ENCODE measurements around the gene KL. TPM values are rescaled to one million over a fixed set of nuclear protein-coding genes. Genes with fewer than 3 reads are reported as not detected.
A peak's percentile ranks its signal among the peaks of the same experiment; 100 is the strongest.

The KL gene
- total and polyA plus RNA-seq, 8 donors = 0.38 to 4.0 (median 1.4) TPM

- Histone ChIP-seq H3K4me1 (peaks cover 0 to 17% (median 5%) of the 10 kb centered on the region in 4 donors), H3K9me3 (peaks cover 0 to 4% (median 0%) of the 10 kb centered on the region in 4 donors), H3K27ac (no peak overlapping the region), H3K27me3 (no peaks in the 10 kb centered on the region), H3K4me3 (no peak overlapping the region), H3K36me3 (no peaks in the 10 kb centered on the region)
- DNase-seq = no peak
- 31 to 43% (median 40%) methylated on average over 8 of the region's 8 CpGs for WGBS, 5 donors
- TF ChIP-seq CTCF (IDR thresholded peaks at IDR 0.05) (no peak), EP300 (IDR thresholded peaks at IDR 0.05) (no peak), POLR2AphosphoS5 (IDR thresholded peaks at IDR 0.05) (no peak), POLR2A (IDR thresholded peaks at IDR 0.05) (no peak)
- intact Hi-C loops (cut with DNase I; ENCODE audit: low total_unique reads) = no loop called here
Observed at GRCh38 chr13:32988608-32989289, 27.5 kb upstream of the KL start.

GRCh38 chr13:32989290-32989667 lies 26.9 kb upstream of the KL start:
- TF ChIP-seq EP300 (IDR thresholded peaks at IDR 0.05) = no peak
- no peak for TF ChIP-seq POLR2A (IDR thresholded peaks at IDR 0.05)
- TF ChIP-seq CTCF (IDR thresholded peaks at IDR 0.05) = no peak
- TF ChIP-seq POLR2AphosphoS5 (IDR thresholded peaks at IDR 0.05) = no peak
- no peak overlapping the region for H3K4me3 ChIP-seq
- 60 to 75% (median 65%) methylated on average over 3 of the region's 3 CpGs for WGBS, 5 donors
- intact Hi-C loops (cut with DNase I; ENCODE audit: low total_unique reads) = no loop called here
- no peak overlapping the region for H3K27ac ChIP-seq
- no peaks in the 10 kb centered on the region for H3K27me3 ChIP-seq
- no peak for DNase-seq
- H3K9me3 ChIP-seq = peaks cover 0 to 4% (median 0%) of the 10 kb centered on the region in 4 donors
- peaks cover 0 to 17% (median 5%) of the 10 kb centered on the region in 4 donors for H3K4me1 ChIP-seq
- H3K36me3 ChIP-seq = no peaks in the 10 kb centered on the region

DNA sequence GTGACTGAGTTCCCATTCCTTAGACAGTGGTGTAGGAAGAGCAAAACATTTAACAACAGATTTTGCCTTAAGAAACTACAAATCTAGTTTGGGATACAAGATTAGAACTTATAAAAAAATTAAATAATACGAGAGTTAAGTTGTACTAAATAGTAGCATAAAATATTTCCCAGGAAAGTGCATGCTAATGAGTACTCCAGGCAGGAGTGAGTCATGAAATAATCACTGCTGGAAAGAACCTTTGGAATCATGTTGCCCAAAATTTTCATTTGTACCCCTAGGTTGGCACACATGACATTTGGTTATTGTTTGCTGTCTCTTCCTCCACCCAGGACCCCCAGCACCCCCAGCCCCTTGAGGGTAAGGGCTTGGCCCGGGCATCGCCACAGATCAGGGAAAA lies 26.3 kb upstream of the KL start:
- no peak overlapping the region for H3K27ac ChIP-seq
- peaks cover 0 to 17% (median 5%) of the 10 kb centered on the region in 4 donors for H3K4me1 ChIP-seq
- no peak overlapping the region for H3K4me3 ChIP-seq
- intact Hi-C loops (cut with DNase I; ENCODE audit: low total_unique reads) = no loop called here
- TF ChIP-seq CTCF (IDR thresholded peaks at IDR 0.05) (no peak), POLR2A (IDR thresholded peaks at IDR 0.05) (no peak), POLR2AphosphoS5 (IDR thresholded peaks at IDR 0.05) (no peak), EP300 (IDR thresholded peaks at IDR 0.05) (no peak)
- no peak for DNase-seq
- 78 to 91% (median 87%) methylated on average over 3 of the region's 3 CpGs for WGBS, 5 donors
- H3K27me3 ChIP-seq = no peaks in the 10 kb centered on the region
- H3K36me3 ChIP-seq = no peaks in the 10 kb centered on the region
- peaks cover 0 to 4% (median 0%) of the 10 kb centered on the region in 4 donors for H3K9me3 ChIP-seq

DNA sequence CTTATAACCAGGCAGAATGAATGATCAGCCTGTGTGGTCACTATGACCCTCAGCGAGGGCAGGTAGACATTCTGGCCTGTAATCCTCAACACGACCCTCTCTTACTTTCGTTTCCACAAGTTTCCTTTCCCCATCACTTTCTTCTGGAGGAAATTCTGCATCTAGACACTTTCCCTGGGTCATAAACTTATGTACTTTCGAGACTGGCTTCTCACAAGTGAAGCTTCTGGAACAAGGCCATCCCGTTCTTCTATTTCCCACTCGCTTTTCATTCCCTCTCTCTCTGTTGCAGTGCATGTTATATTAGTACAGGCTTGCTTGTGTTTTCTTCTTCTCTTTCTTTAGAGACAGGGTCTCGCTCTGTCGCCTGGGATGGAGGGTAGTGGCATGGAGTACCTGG lies 23.1 kb upstream of the KL start:
- H3K9me3 ChIP-seq = no peaks in the 10 kb centered on the region
- WGBS, 5 donors = 69 to 93% (median 88%) methylated on average over 8 of the region's 8 CpGs
- no peak overlapping the region for H3K27ac ChIP-seq
- intact Hi-C loops (cut with DNase I; ENCODE audit: low total_unique reads) = no loop called here
- H3K27me3 ChIP-seq = no peaks in the 10 kb centered on the region
- no peak overlapping the region for H3K4me3 ChIP-seq
- no peaks in the 10 kb centered on the region for H3K36me3 ChIP-seq
- TF ChIP-seq EP300 (IDR thresholded peaks at IDR 0.05) = no peak
- TF ChIP-seq POLR2AphosphoS5 (IDR thresholded peaks at IDR 0.05) = no peak
- no peak for TF ChIP-seq CTCF (IDR thresholded peaks at IDR 0.05)
- no peak for TF ChIP-seq POLR2A (IDR thresholded peaks at IDR 0.05)
- H3K4me1 ChIP-seq = peaks cover 0 to 13% (median 5%) of the 10 kb centered on the region in 4 donors
- peak in 1 of 2 donors; percentile 24 for DNase-seq
